Raji (cell line): ENCODE results near the gene TAF11L4.
"Not testable (repeated sequence)": the region's sequence is repeated elsewhere in the genome, so short reads cannot be mapped to it uniquely, and the experiment has no call there.

Experiments
- POLR2A ChIP-seq: IDR thresholded peaks from 2 replicates; pipeline ENCODE4 v1.6.1; 2011; ENCODE audit warnings: low read depth, low read length, control low read depth; ENCODE audit not compliant: insufficient read depth

TAF11L4 gene

DNA sequence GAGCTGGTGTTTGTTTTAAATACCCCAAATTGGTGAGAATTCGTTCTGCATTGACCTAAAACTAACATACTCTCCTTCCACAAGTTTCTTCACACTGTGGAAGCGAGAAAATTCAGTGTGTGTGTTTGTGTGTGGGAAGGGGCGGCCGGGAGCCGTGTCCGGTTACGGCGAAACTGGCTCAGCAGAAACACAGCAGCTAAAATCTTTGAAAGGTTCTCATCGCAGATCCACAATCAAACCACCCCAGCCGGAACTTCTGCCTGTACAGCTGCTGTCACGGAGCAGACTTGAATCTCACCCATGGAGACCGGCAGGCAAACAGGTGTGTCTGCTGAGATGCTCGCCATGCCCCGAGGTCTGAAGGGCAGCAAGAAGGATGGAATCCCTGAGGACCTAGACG lies at the start of gene TAF11L4:
Gene TAF11L4, plus strand, starts transcription at position 301 of the 400 bp plus-strand sequence.
- not testable (repeated sequence) for TF ChIP-seq POLR2A

DNA sequence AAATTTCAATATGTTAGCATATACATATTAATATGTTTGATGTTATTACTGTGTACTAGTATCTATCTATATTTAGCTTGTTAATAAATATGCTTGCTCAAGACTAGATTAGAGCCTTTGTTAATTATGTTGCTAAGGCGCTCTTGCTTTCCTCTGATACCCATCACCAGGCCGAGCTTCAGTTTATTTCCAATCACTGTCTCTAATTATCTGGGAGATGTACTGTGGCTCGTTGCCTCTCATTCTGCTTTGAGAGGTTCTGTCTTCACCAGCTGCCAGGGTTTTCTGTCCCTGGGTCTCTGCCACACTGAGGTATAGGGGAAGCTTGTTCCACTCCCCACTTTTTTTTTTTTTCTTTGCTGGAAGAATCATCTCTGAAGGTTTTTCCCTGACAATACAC lies 44.6 kb upstream of the TAF11L4 start:
- no peak for TF ChIP-seq POLR2A

- no peak for TF ChIP-seq POLR2A
Measured at GRCh38 chr5:17477573-17478265, 43.9 kb upstream of the TAF11L4 start.

GRCh38 chr5:17481378-17481777 lies 40.2 kb upstream of the TAF11L4 start:
- no peak for TF ChIP-seq POLR2A

- TF ChIP-seq POLR2A, result no peak
Measured at GRCh38 chr5:17482790-17483189, 38.8 kb upstream of the TAF11L4 start.

DNA sequence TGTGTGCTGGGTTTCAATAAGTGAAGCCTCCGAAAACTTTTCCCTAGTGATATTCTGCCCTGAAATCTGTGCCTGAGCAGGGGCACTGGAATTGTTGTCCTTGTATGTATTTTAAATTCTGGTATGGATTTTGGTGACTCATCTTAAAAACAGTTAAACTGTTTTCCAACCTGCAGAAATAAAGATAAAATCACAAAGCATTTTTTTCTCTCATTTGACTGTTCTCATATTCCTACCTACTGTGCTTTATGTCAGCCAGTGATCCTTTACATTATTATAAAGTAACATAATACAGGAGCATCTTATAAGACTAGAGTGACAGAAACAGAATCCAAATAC lies 34.5 kb upstream of the TAF11L4 start:
- no peak for TF ChIP-seq POLR2A

DNA sequence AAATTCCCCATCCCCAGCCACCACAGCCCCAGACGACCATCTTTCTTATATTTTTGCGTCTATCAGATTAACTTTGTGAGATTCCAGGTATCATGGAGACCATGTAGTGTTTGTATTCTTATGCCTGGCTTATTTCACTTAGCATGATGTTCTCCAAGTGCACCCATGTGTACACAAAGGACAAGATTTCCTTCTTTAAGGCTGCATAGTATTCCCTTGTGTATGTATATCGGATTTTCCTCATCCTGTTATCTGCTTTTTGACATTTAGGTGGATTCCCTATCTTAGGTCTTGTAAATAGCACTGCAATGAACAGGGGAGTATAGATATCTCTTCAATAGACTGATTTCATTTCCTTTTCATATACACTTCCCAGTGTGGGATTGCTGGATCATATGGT lies 28.8 kb upstream of the TAF11L4 start:
- TF ChIP-seq POLR2A, result no peak

DNA sequence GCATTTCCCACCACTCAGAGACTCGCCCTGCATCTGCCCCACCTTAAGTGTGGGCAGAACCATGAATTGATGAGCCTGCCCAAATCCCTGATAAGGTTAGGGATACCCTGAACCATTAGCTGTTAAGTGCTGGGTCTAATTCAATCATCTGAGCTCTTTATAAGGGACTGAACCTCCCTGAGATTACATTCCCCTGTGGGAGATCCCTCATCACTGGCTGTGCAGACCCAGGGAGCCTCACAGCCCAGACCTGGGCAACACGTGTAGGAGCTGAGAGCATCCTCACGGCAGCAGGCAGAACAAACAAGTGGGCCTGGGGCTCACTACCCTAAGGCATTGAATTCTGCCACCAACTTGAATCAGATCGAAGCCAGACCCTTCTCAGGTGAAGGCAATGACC lies 24.2 kb upstream of the TAF11L4 start:
- TF ChIP-seq POLR2A, result no peak

- not testable (repeated sequence) for TF ChIP-seq POLR2A
Measured at GRCh38 chr5:17497931-17498330, 23.7 kb upstream of the TAF11L4 start, which contains the start of gene TAF11L2. TSS of gene TAF11L2 (plus strand) at chr5:17498231.

GRCh38 chr5:17511775-17512325 lies 9.8 kb upstream of the TAF11L4 start:
- no peak for TF ChIP-seq POLR2A

- not testable (repeated sequence) for TF ChIP-seq POLR2A
Measured at GRCh38 chr5:17518067-17518466, 3.5 kb upstream of the TAF11L4 start, which contains the start of gene TAF11L3. TSS of gene TAF11L3 (plus strand) at chr5:17518367.

- not testable (repeated sequence) for TF ChIP-seq POLR2A
Measured at GRCh38 chr5:17524935-17525334, 3.3 kb downstream of the TAF11L4 start, which contains the start of gene TAF11L5. TSS of gene TAF11L5 (plus strand) at chr5:17525235.

DNA sequence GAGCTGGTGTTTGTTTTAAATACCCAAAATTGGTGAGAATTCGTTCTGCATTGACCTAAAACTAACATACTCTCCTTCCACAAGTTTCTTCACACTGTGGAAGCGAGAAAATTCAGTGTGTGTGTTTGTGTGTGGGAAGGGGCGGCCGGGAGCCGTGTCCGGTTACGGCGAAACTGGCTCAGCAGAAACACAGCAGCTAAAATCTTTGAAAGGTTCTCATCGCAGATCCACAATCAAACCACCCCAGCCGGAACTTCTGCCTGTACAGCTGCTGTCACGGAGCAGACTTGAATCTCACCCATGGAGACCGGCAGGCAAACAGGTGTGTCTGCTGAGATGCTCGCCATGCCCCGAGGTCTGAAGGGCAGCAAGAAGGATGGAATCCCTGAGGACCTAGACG lies 6.8 kb downstream of the TAF11L4 start, which contains the start of gene TAF11L6:
Gene TAF11L6, plus strand, starts transcription at position 301 of the 400 bp plus-strand sequence.
- TF ChIP-seq POLR2A, result not testable (repeated sequence)
